HCT116 (cell line): Measurements from ENCODE around the gene FMN1. TPM values are rescaled to one million over a fixed set of nuclear protein-coding genes. Genes with fewer than 3 reads are reported as not detected.

Experiments used
- ATAC-seq: fragments of 200-7000 bp; cut with Tn5 transposase; 2 replicates; pipeline ENCODE4 v1.9.1; 2020; ENCODE audit warnings: mild to moderate bottlenecking, moderate library complexity
- BruUV-seq: library from RNA; stranded (reverse); fragments of 400-500 nt; replicated peaks from 2 replicates; lab custom pipeline; 2021; lab: Mats Ljungman, UMichigan
- CTCF ChIA-PET: fragments of 300-600 bp; sonication (Branson Sonifier 250); formaldehyde crosslinking; loops from one replicate; lab custom pipeline; 2021; ENCODE audit warnings: antibody characterized with exemption; lab: Charles Lee
- POLR2A ChIA-PET: fragments of 300-600, 350-600 bp; sonication (Branson Sonifier 250); formaldehyde crosslinking; loops from one replicate; lab custom pipeline; 2021; ENCODE audit warnings: antibody characterized with exemption; lab: Charles Lee
- RAD21 ChIA-PET, 2 experiments: fragments of 300-600 bp; sonication (Branson Sonifier 250); formaldehyde crosslinking; loops; one replicate each; lab custom pipeline; 2023; ENCODE audit warnings: low total read pairs in 2 of 2; ENCODE audit not compliant: uncharacterized antibody in 2 of 2, unreplicated experiment in 2 of 2, low non-redundant PET in 1 of 2; lab: Charles Lee
- DNase-seq: peaks from one replicate; pipeline ENCODE4 v3.0.0-alpha.2; 2010; ENCODE audit warnings: low read depth, low spot score
- H2AFZ ChIP-seq: fragments of 200-600 bp; shearing (Covaris generic), sonication (generic); 2 replicates; pipeline ENCODE4 v1.6.1; 2017; ENCODE audit warnings: low read depth, mixed run types, mixed read lengths, antibody characterized with exemption, low read length; ENCODE audit not compliant: poor library complexity, severe bottlenecking
- H3K27ac ChIP-seq: 2 replicates; pipeline ENCODE4 v1.5.1; 2012; ENCODE audit warnings: low read depth, low read length
- H3K27me3 ChIP-seq: fragments of 200-600 bp; sonication (generic); 2 replicates; pipeline ENCODE4 v1.6.1; 2016; ENCODE audit warnings: mixed run types, low read length, mixed read lengths; ENCODE audit not compliant: insufficient read depth
- H3K36me3 ChIP-seq, 2 experiments: fragments of 200-500 bp in 1 of 2; fragments of 200-600 bp in 1 of 2; sonication (Bioruptor generic) in 1 of 2; sonication (generic) in 1 of 2; 2 replicates each; pipeline versions ENCODE4 v1.5.1 to v1.6.1; 2014 to 2016; ENCODE audit warnings: low read length in 2 of 2, inconsistent platforms in 1 of 2, mixed read lengths in 1 of 2, mixed run types in 1 of 2; ENCODE audit not compliant: insufficient read depth in 2 of 2, control insufficient read depth in 1 of 2
- H3K4me1 ChIP-seq, 2 experiments: fragments of 200-600 bp in 1 of 2; sonication (generic) in 1 of 2; 2 replicates each; pipeline versions ENCODE4 v1.5.1 to v1.6.1; 2012 to 2017; ENCODE audit warnings: low read length in 2 of 2, inconsistent platforms in 1 of 2, mild to moderate bottlenecking in 1 of 2, mixed read lengths in 1 of 2, mixed run types in 1 of 2, moderate library complexity in 1 of 2; ENCODE audit not compliant: insufficient read depth in 2 of 2, control insufficient read depth in 1 of 2
- H3K4me2 ChIP-seq: fragments of 200-600 bp; sonication (generic); 2 replicates; pipeline ENCODE4 v1.6.1; 2017; ENCODE audit warnings: mixed run types, low read length, mixed read lengths
- H3K4me3 ChIP-seq, 2 experiments: fragments of 200-600 bp in 1 of 2; sonication (generic) in 1 of 2; replicated peaks in 1 of 2; 2 replicates each; pipeline ENCODE4 v1.5.1; 2011 to 2016; ENCODE audit warnings: low read length in 2 of 2, control low read depth in 1 of 2, low read depth in 1 of 2, mild to moderate bottlenecking in 1 of 2, mixed read lengths in 1 of 2, mixed run types in 1 of 2
- H3K79me2 ChIP-seq: fragments of 200-600 bp; sonication (generic); 2 replicates; pipeline ENCODE4 v1.6.1; 2017; ENCODE audit warnings: mild to moderate bottlenecking, mixed run types, low read length, moderate library complexity, mixed read lengths; ENCODE audit not compliant: insufficient read depth
- H3K9ac ChIP-seq: fragments of 200-600 bp; sonication (generic); 2 replicates; pipeline ENCODE4 v1.6.1; 2016; ENCODE audit warnings: low read length, mixed read lengths
- H3K9me2 ChIP-seq: fragments of 200-600 bp; sonication (generic), shearing (Covaris generic); 2 replicates; pipeline ENCODE4 v1.6.1; 2017; ENCODE audit warnings: mixed run types, mild to moderate bottlenecking, moderate library complexity; ENCODE audit not compliant: insufficient read depth
- H3K9me3 ChIP-seq, 2 experiments: fragments of 200-500 bp in 1 of 2; fragments of 200-600 bp in 1 of 2; sonication (Bioruptor generic) in 1 of 2; sonication (generic) in 1 of 2; 2 replicates each; pipeline ENCODE4 v1.6.1; 2014 to 2017; ENCODE audit warnings: low read length in 2 of 2, mixed read lengths in 2 of 2, inconsistent platforms in 1 of 2, low read depth in 1 of 2, mild to moderate bottlenecking in 1 of 2, mixed run types in 1 of 2, moderate library complexity in 1 of 2; ENCODE audit not compliant: control insufficient read depth in 1 of 2, insufficient read depth in 1 of 2
- H4K20me1 ChIP-seq: fragments of 200-600 bp; sonication (generic), shearing (Covaris generic); 2 replicates; pipeline ENCODE4 v1.6.1; 2017; ENCODE audit warnings: mixed run types, mild to moderate bottlenecking, moderate library complexity; ENCODE audit not compliant: insufficient read depth
- ATF3 ChIP-seq: IDR thresholded peaks from 2 replicates; pipeline ENCODE4 v1.6.1; 2012
- CBX3 ChIP-seq: IDR thresholded peaks from 2 replicates; pipeline ENCODE4 v1.6.1; 2012; ENCODE audit warnings: low read depth
- EZH2 ChIP-seq: fragments of 200-600 bp; sonication (generic); IDR thresholded peaks from 2 replicates; pipeline ENCODE4 v1.6.1; 2017; ENCODE audit warnings: antibody characterized with exemption, mixed run types
- EZH2phosphoT487 ChIP-seq: fragments of 200-600 bp; IDR thresholded peaks from 2 replicates; pipeline ENCODE4 v1.6.1; 2018; ENCODE audit warnings: antibody characterized with exemption, borderline replicate concordance
- FOSL1 ChIP-seq: IDR thresholded peaks from 2 replicates; pipeline ENCODE4 v1.6.1; 2012; ENCODE audit warnings: low read depth
- JUND ChIP-seq: IDR thresholded peaks from 2 replicates; pipeline ENCODE4 v1.6.1; 2012
- POLR2A ChIP-seq: IDR thresholded peaks from 2 replicates; pipeline ENCODE4 v1.7.0; 2011; ENCODE audit warnings: borderline replicate concordance; ENCODE audit not compliant: insufficient read depth, insufficient read length; ENCODE audit errors: extremely low read depth
- RAD21 ChIP-seq: IDR thresholded peaks from 2 replicates; pipeline ENCODE4 v1.6.1; 2012; ENCODE audit warnings: low read depth, mild to moderate bottlenecking
- REST ChIP-seq: IDR thresholded peaks from 2 replicates; pipeline ENCODE4 v1.6.1; 2012; ENCODE audit warnings: low read depth
- ZFX ChIP-seq: fragments of 450-650 bp; IDR thresholded peaks from 2 replicates; pipeline ENCODE4 v1.6.1; 2017
- ZNF274 ChIP-seq: fragments of 200-500 bp; sonication (Bioruptor generic); IDR thresholded peaks from 2 replicates; pipeline ENCODE4 v1.6.1; 2014; ENCODE audit warnings: mild to moderate bottlenecking, low read depth, low read length, inconsistent platforms
- intact Hi-C: fragments of 100-400 bp; cut with micrococcal nuclease; formaldehyde crosslinking; loops from 2 replicates; pipeline ENCODE4 v1.10.0; 2022
- total RNA-seq: library from RNA; stranded (reverse); gene quantifications from one replicate; pipeline ENCODE4 v1.2.1, GENCODE V29; 2021; ENCODE audit not compliant: unreplicated experiment

FMN1 gene
- total RNA-seq, 1 experiment from 2014 or later: 0.39 TPM

GRCh38 chr15:32859996-32860395, 334.5 kb downstream of the FMN1 start:
- ChIA-PET POLR2A (no interaction called here), CTCF (no interaction called here), RAD21 (no interaction called here)
- intact Hi-C loops: no loop called here
- TF ChIP-seq JUND: no peak
- no peak for TF ChIP-seq POLR2A
- no peak for TF ChIP-seq REST
- no peak for TF ChIP-seq ZNF274
- no peak for TF ChIP-seq RAD21
- no peak for TF ChIP-seq FOSL1
- TF ChIP-seq ZFX: no peak
- no peak overlapping the region for H2AFZ ChIP-seq
- no peak overlapping the region for H3K4me2 ChIP-seq
- no peak for ATAC-seq
- peaks cover 9 to 15% of the 10 kb centered on the region in 2 experiments; a peak in 3 of 4 replicates for H3K4me1 ChIP-seq
- no peaks in the 10 kb centered on the region for H4K20me1 ChIP-seq
- no peaks in the 10 kb centered on the region for H3K9me2 ChIP-seq
- no peaks in the 10 kb centered on the region for H3K36me3 ChIP-seq
- no peak for DNase-seq
- BruUV-seq: no TSS peak
- no peaks in the 10 kb centered on the region for H3K9me3 ChIP-seq
- no peaks in the 10 kb centered on the region for H3K79me2 ChIP-seq
- no peaks in the 10 kb centered on the region for H3K27me3 ChIP-seq
- H3K27ac ChIP-seq: no peak overlapping the region
- no peak overlapping the region for H3K9ac ChIP-seq
- H3K4me3 ChIP-seq: no peak overlapping the region

GRCh38 chr15:32859251-32859650, 335.3 kb downstream of the FMN1 start:
- no TSS peak for BruUV-seq
- no peak overlapping the region for H3K9ac ChIP-seq
- H3K79me2 ChIP-seq: no peaks in the 10 kb centered on the region
- H4K20me1 ChIP-seq: no peaks in the 10 kb centered on the region
- ATAC-seq (no peak), DNase-seq (no peak)
- H3K27ac ChIP-seq: no peak overlapping the region
- intact Hi-C loops: no loop called here
- ChIA-PET CTCF (interaction anchor here (1.1 kb wide), 1 partner anchor 15 kb away, joined by 3 read pairs; no protein-coding TSS in a partner anchor), RAD21 (no interaction called here), POLR2A (no interaction called here)
- H3K36me3 ChIP-seq: no peaks in the 10 kb centered on the region
- no peak overlapping the region for H3K4me3 ChIP-seq
- no peak overlapping the region for H3K4me2 ChIP-seq
- TF ChIP-seq POLR2A (no peak), EZH2 (no peak), ATF3 (no peak), EZH2phosphoT487 (no peak), CBX3 (no peak), FOSL1 (no peak)
- no peak overlapping the region for H2AFZ ChIP-seq
- no peaks in the 10 kb centered on the region for H3K9me3 ChIP-seq
- no peaks in the 10 kb centered on the region for H3K27me3 ChIP-seq
- H3K9me2 ChIP-seq: no peaks in the 10 kb centered on the region
- H3K4me1 ChIP-seq: peaks cover 9 to 15% of the 10 kb centered on the region in 2 experiments; a peak in 3 of 4 replicates
